GM19099 (cell line): ENCODE measurements around the gene PLCXD1.

Experiments used
- POLR2A ChIP-seq: IDR thresholded peaks from 3 replicates; pipeline ENCODE4 v1.6.1; 2011; ENCODE audit warnings: low read depth; ENCODE audit not compliant: insufficient read length; ENCODE audit errors: extremely low read depth

PLCXD1 gene

GRCh38 chrX:292900-293897 is 12.0 kb downstream of the PLCXD1 start:
- TF ChIP-seq POLR2A: no peak

GRCh38 chrX:295136-295535 is 14.0 kb downstream of the PLCXD1 start:
- TF ChIP-seq POLR2A: no peak

- no peak for TF ChIP-seq POLR2A
Measured at GRCh38 chrX:298993-299392, 17.8 kb downstream of the PLCXD1 start.

- TF ChIP-seq POLR2A: no peak
Measured at GRCh38 chrX:300334-300733, 19.2 kb downstream of the PLCXD1 start.

- TF ChIP-seq POLR2A: no peak
Measured at GRCh38 chrX:302975-303374, 21.8 kb downstream of the PLCXD1 start.

- no peak for TF ChIP-seq POLR2A
Measured at GRCh38 chrX:307261-308111, 26.3 kb downstream of the PLCXD1 start.

- TF ChIP-seq POLR2A: no peak
Measured at GRCh38 chrX:308821-309520, 27.8 kb downstream of the PLCXD1 start.

GRCh38 chrX:310621-311155 is 29.5 kb downstream of the PLCXD1 start:
- TF ChIP-seq POLR2A: no peak

GRCh38 chrX:311156-312129 is 30.3 kb downstream of the PLCXD1 start:
- TF ChIP-seq POLR2A: no peak

- no peak for TF ChIP-seq POLR2A
Measured at GRCh38 chrX:312621-313331, 31.6 kb downstream of the PLCXD1 start.

- no peak for TF ChIP-seq POLR2A
Measured at GRCh38 chrX:313546-313945, 32.4 kb downstream of the PLCXD1 start.

- TF ChIP-seq POLR2A: no peak
Measured at GRCh38 chrX:314049-314448, 32.9 kb downstream of the PLCXD1 start.

GRCh38 chrX:314781-315595 is 33.8 kb downstream of the PLCXD1 start:
- TF ChIP-seq POLR2A: no peak
